Esophagus muscularis mucosa (tissue), 4 donors: ENCODE data around the gene NOXRED1.

Experiments used
- CTCF ChIP-seq, 3 experiments: fragments of 200-600 bp in 2 of 3; fragments of 450-650 bp in 1 of 3; sonication (generic) in 2 of 3; IDR thresholded peaks; one replicate each; pipeline ENCODE4 v1.5.1; 2017 to 2019; ENCODE audit warnings: antibody characterized with exemption in 3 of 3, mild to moderate bottlenecking in 2 of 3, moderate library complexity in 1 of 3
- EP300 ChIP-seq: sonication (generic); formaldehyde crosslinking; IDR thresholded peaks from one replicate; pipeline ENCODE4 v1.6.1; 2017; ENCODE audit warnings: antibody characterized with exemption
- POLR2A ChIP-seq: fragments of 450-650 bp; IDR thresholded peaks from one replicate; pipeline ENCODE4 v1.6.1; 2017; ENCODE audit warnings: antibody characterized with exemption, moderate library complexity, mild to moderate bottlenecking, low read depth
- POLR2AphosphoS5 ChIP-seq, 2 donors: sonication (generic); formaldehyde crosslinking; IDR thresholded peaks; one replicate each; pipeline ENCODE4 v1.6.1; 2017; ENCODE audit warnings: antibody characterized with exemption in 2 of 2

- no peak for TF ChIP-seq POLR2A
- TF ChIP-seq CTCF (IDR thresholded peaks at IDR 0.05) = no peak
- TF ChIP-seq EP300 = no peak
- TF ChIP-seq POLR2AphosphoS5 (IDR thresholded peaks at IDR 0.05) = no peak
These were observed 12.7 kb upstream of the NOXRED1 start for GRCh38 chr14:77436042-77436441.
